ENCODE data around the gene NAV2.
"Not testable (repeated sequence)": the region's sequence is repeated elsewhere in the genome, so short reads cannot be mapped to it uniquely, and the experiment has no call there.

Gene NAV2

GRCh38 chr11:19934828-19935259 lies 222.2 kb downstream of the NAV2 start:
- no peak for DNase-seq

DNA sequence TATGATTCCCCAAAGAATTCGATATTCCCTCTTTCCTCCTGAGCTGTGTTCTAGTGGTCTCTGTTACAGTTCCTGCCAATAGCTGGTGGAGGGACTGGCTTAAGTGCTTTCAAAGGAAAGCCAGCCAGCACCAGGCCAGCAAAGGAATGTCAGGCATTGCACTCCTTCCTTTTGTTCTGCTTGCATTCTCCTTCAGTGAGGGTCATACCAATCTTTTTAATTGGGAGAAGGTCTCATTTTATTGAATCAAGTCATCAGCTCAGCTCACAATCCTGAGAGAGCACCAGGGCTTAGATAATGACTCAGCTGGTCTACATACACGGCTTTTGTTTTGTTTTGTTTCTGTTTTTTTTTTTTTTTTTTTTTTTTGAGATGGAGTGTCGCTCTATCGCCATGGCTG lies 222.9 kb downstream of the NAV2 start:
- DNase-seq: no peak

DNA sequence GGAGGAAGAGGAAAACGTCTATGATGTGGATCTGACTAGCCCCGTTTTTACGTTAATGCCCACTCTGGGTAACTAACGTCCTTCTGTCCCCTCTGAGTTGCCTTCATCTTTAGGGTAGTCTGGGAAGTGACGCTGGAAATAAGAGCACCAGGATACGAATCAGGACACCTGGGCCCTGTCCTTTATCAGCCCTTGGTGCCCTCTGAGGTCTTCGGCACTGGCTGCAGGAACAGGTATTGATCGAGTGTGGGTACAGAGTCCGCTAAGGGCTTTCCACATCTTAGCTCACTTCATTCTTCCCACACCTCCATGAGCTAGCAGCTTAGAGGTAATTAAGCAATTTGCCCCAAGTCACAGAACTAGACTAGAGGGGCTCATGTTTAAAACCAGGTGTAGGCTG lies 223.8 kb downstream of the NAV2 start:
- DNase-seq: no peak

DNA sequence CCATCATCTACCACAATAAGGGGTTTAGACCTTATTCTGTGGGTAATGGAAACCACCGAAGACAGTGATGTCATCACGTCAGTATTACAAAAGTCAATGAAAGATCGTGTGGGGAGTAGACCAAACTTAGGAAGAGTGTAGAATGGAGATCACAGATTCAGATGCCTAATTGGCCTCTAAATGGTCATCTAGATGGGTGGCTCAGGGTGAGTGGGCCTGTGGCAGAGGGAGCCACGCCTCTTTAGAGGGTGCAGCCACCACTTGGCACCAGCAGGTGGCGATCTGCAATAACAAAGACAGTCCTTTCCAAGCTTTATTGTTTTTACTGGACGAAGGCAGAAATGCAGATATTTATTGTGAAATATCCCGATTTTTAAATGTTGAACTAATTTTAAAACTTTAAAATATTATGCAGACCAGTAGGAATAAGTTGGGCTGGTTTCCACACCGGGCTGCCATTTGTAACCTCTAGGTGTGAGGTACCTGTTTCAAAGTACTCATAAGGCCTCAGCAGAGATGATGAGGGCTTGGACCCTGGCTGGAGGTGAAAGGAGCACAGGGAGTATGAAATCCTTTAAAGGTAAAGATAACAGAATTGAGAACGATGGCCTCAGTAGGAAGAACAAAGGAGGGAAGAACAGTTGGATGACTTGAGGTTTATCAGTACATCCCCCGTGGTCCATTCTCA lies 225.7 kb downstream of the NAV2 start:
- no peak for DNase-seq

GRCh38 chr11:19938866-19939265 lies 226.2 kb downstream of the NAV2 start:
- no peak for DNase-seq

DNA sequence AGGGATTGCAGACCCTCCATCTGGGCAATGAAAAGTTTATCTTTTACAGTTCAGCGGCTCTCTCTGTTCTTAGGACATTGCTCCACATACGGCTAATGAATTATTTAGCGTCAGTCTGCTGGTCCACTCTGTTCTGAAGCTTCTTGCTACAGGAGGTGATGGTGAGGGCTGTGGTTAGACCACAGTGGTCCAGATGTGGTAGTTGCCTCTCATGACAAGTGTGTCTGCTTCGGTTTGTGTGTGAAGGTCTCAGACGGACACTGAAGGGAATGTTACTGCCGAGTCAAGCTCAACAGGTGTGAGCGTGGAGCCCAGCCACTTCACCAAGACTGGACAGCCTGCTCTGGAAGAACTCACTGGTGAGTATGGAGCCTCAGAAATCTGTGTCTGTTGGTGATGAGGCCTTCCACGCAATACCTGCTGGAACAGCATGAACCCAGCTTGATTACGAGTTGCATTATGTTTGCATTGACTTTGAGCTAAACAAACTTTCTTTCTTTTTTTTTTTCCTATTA lies 226.8 kb downstream of the NAV2 start:
- no peak for DNase-seq

DNA sequence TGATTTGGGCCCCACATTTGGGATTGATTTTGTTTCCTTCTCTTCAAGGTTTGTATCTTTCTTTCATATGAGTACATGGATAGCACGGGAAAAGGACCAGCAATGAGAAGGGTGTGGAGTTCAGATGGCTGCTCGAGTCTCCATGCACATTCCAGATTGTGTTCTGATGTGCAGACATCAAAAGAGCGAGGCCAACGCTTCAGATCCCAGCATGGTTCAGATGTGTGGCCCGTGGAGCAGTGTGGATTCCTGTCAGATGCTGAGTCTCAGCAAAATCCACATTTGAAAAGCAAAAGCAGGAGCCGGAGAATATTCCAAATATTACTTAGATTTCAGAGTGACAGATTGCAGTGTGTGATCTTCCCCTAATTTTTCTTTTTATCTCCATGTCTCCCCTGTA lies 228.2 kb downstream of the NAV2 start:
- no peak for DNase-seq

GRCh38 chr11:19946681-19947080 lies 234.0 kb downstream of the NAV2 start:
- DNase-seq: no peak

- DNase-seq: no peak
Observed at GRCh38 chr11:19947537-19948114, 235.0 kb downstream of the NAV2 start.

DNA sequence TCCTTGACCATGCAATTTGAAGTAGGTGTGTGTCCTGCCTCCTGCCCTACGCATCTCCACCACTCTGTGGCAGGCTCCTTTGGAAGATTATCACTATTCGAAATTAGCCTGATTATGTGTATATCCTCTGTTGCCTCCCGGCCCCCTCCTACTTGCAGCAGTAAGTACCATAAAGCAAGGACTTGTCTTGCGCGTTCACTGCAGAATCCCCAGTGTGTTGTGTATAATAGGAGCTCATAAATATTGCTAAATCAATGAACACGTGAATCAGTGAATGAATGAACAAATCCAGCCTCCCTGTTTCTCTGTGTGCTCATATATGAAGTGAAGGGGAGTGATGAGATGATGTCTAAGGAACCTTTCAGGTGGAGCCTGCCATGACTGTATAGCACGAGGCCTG lies 237.0 kb downstream of the NAV2 start:
- DNase-seq: no peak

DNA sequence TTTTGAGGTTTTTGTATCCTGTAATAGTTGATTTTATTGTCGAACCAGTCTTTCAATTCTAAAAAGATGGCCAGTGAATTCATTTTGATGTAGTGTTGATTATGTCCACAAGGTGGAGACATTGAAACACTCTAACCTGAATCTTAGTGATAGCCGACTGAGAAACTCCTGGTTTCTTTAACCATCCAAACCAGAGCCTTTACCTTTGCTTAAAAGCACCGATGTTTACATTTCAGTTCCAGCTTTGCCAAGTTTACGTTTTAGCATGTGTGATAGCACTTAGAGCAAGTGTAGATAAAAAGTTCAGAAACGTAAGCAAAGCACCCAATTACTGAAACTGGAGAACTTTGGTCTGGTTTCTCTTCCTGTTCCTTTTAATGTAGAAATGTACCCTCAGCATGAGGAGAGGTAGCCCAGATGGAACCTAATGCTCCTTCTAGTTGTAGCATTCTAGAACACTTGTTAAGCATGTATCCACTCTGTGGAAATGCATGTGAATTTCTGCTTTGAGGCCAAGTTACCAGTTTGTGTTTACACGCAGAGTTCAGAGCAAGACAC lies 239.0 kb downstream of the NAV2 start:
- peak; percentile 21 for DNase-seq

GRCh38 chr11:19952116-19952605 lies 239.5 kb downstream of the NAV2 start:
- no peak for DNase-seq

- DNase-seq: no peak
Observed at GRCh38 chr11:19952911-19953310, 240.3 kb downstream of the NAV2 start.

DNA sequence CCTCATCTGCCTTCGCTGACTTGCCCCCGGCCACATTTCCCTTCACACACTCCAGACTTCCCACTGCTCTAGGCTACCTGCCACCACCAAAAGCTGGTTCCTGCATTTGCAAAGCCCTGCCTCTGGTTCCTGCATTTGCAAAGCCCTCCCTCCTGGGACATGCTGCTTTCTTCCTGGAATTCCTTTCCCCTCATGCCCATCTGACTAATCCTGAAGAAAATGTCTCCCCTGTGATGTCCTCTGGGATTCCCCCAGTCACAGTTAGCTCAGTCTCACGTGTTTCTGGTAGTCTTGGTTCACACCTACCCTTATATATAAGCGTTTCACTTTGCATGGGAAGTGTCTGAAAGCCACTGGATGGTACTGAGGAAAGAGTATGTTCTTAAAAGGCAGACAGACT lies 240.7 kb downstream of the NAV2 start:
- DNase-seq: no peak

DNA sequence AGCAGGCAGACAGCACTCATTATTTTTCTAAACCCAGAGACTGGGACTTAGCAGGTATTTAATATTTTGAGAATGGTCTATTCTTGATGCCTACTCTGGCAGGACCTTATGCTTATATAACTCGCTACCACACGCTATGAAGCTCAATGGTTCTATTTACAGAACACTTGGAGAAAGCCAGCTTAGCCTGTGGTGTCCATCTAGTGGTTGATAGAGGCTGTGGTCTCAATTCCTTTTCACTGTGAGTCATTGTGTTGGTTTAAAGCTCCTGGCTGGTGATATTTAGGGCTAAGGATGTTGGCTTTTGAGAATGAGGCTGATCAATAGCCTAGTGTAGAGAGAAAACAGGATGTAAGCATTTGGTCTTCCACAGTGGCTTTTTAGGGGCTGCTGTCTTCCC lies 241.3 kb downstream of the NAV2 start:
- peak; percentile 20 for DNase-seq

DNA sequence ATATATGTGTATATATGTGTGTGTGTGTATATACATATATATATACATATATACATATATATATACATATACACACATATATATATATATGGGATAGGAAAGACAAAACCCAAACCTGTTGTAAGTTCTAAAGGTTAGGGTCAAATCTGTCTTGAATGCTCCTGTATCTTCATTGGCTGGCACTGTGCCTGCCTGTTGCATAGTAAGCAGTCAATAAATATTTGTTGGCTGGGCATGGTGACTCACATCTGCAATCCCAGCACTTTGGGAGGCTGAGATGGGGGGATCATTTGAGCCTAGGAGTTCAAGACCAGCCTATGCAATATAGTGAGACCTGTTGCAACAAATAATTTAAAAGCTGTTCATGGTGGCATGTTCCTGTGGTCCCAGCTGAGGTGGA lies 242.3 kb downstream of the NAV2 start:
- DNase-seq: no peak

GRCh38 chr11:19955660-19956059 lies 243.0 kb downstream of the NAV2 start:
- DNase-seq: no peak

DNA sequence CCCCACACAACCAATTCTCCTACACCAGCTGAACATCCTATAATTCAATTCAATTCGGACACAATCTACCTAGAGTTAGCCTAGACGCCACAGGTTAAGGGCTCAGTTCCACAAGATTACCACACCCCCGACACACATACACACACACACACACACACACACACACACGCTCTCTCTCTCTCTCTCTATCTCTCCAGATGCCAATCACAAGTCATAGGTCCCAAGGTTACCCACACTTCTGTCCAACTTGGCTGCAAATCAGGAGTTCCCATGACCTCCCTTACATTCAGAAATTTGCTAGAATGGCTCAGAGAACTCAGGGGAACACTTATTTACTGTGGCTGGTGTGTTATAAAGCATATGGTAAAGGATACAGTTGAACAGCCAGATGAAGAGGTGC lies 243.6 kb downstream of the NAV2 start:
- no peak for DNase-seq

DNA sequence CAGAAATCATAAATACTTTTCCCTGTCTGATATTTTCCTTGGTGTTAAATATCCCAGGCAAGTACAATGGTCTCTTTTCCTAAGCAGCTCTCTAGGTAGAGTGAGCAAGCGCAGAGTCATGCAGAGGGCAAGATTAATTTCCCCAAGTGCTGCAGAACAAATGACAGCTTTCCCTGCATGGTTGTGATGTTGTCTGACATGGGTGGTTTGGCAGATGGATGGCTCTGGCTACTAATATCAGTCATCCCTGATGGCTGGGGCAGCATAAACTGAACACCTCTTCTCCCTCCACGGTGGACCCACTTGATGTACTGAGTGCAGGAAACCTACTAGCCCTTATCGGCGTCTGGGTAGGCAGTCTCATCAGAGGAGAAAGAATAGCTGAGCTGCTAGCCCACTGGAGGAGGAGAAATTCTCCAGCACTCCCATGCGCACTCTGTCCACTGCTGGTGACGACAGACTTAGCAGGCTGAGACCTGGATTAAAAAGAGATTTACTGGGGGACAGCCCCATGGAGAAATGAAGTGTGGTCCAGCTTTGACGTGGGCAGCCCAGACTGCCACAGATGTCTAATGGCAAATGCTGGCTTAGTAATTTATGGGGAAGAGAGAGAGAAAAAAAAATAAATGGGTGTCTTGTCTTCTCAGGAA lies 244.8 kb downstream of the NAV2 start:
- no peak for DNase-seq

DNA sequence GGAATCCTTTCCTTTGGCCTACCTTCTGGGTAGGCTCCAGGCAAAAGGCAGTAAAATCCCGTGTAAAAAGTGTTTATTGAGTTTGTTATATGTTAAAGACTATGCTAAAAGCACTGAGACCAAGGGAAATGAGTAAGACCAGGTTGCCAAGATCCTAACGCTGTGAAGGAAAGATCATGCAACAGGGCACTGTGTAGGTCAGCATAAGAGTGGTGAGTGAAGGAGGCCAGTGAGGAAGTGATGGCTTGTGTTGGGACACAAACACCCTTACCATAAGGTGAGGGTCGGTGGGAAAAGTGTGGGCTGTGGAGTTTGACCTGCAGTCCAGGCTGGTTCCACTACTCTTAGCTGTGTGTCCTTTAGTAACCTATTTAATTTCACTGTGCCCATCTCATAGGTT lies 245.6 kb downstream of the NAV2 start:
- no peak for DNase-seq

DNA sequence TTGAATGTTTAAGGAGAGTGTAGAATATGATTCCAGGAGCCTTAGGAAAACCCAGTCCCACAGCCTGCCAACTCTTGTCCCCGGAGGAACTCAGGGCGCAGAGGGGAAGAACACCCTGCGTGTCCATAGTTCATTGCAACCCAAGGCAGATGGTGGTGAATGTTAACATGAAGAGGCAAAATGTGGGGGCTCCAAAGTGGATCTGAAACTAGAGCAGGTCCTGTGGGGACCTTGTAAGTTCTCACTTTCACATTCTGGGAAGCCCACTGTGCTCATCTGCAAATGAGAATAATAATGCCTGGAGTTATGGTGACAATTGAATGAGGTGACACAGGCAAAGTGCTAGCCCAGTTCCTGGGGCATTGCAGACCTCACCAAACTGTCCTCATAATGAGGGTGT lies 246.6 kb downstream of the NAV2 start:
- DNase-seq: no peak

- DNase-seq: no peak
Observed at GRCh38 chr11:19959648-19960059, 247.0 kb downstream of the NAV2 start.

GRCh38 chr11:19960410-19960809 lies 247.8 kb downstream of the NAV2 start:
- not testable (repeated sequence) for DNase-seq

- DNase-seq: no peak
Observed at GRCh38 chr11:19961225-19961624, 248.6 kb downstream of the NAV2 start.

Measured in NCI-H510A (cell line).